SK-N-SH (cell line): Measurements from ENCODE around the gene MRPS6. TPM values are rescaled to one million over a fixed set of nuclear protein-coding genes. Genes with fewer than 3 reads are reported as not detected.

ENCODE experiments used
- CTCF ChIA-PET: fragments of 300-600, 350-600 bp; formaldehyde crosslinking; extraction: SDS; loops from one replicate; lab custom pipeline; 2021; lab: Yijun Ruan, JAX
- POLR2A ChIA-PET: fragments of 350-600 bp; sonication (Branson Sonifier 250); formaldehyde crosslinking; extraction: SDS; loops from one replicate; lab custom pipeline; 2020; ENCODE audit warnings: antibody characterized with exemption, inconsistent platforms; lab: Yijun Ruan, JAX
- DNase-seq: peaks from one replicate; pipeline ENCODE4 v3.0.0; 2012
- H2AFZ ChIP-seq: fragments of 200-600 bp; sonication (generic); 2 replicates; pipeline ENCODE4 v1.8.1; 2016; ENCODE audit warnings: antibody characterized with exemption, mild to moderate bottlenecking, low read depth
- H3F3A ChIP-seq: fragments of 200-600 bp; sonication (generic); replicated peaks from 2 replicates; pipeline ENCODE3; 2016; ENCODE audit warnings: antibody characterized with exemption, mild to moderate bottlenecking; ENCODE audit not compliant: insufficient read depth
- H3K27ac ChIP-seq, 2 experiments: fragments of 200-500 bp in 1 of 2; fragments of 200-600 bp in 1 of 2; sonication (Bioruptor generic) in 1 of 2; sonication (generic), shearing (Covaris generic) in 1 of 2; 2 replicates each; pipeline versions ENCODE4 v1.5.1 to v1.6.1; 2014 to 2016; ENCODE audit warnings: low read depth in 2 of 2, inconsistent platforms in 1 of 2, low read length in 1 of 2, mild to moderate bottlenecking in 1 of 2, mixed read lengths in 1 of 2
- H3K27me3 ChIP-seq: fragments of 200-600 bp; sonication (generic), shearing (Covaris generic); 2 replicates; pipeline ENCODE4 v1.6.1; 2016; ENCODE audit warnings: mixed run types; ENCODE audit not compliant: insufficient read depth
- H3K36me3 ChIP-seq, 2 experiments: fragments of 200-500 bp in 1 of 2; fragments of 200-600 bp in 1 of 2; sonication (Bioruptor generic) in 1 of 2; sonication (generic) in 1 of 2; replicated peaks in 1 of 2; 2 replicates each; pipeline versions ENCODE3 to v1.5.1; 2014 to 2016; ENCODE audit warnings: low read length in 1 of 2, mild to moderate bottlenecking in 1 of 2; ENCODE audit not compliant: insufficient read depth in 2 of 2, control insufficient read depth in 1 of 2
- H3K4me1 ChIP-seq, 2 experiments: fragments of 200-500 bp in 1 of 2; fragments of 200-600 bp in 1 of 2; sonication (Bioruptor generic) in 1 of 2; sonication (generic), shearing (Covaris generic) in 1 of 2; 2 replicates each; pipeline versions ENCODE4 v1.5.1 to v1.6.1; 2014 to 2016; ENCODE audit warnings: low read depth in 1 of 2, low read length in 1 of 2, mixed run types in 1 of 2; ENCODE audit not compliant: insufficient read depth in 2 of 2, control insufficient read depth in 1 of 2
- H3K4me2 ChIP-seq: fragments of 200-600 bp; sonication (generic), shearing (Covaris generic); 2 replicates; pipeline ENCODE4 v1.6.1; 2017; ENCODE audit warnings: mixed run types
- H3K4me3 ChIP-seq, 2 experiments: fragments of 200-500 bp in 1 of 2; fragments of 200-600 bp in 1 of 2; sonication (Bioruptor generic) in 1 of 2; sonication (generic), shearing (Covaris generic) in 1 of 2; 2 replicates each; pipeline versions ENCODE4 v1.5.1 to v1.8.1; 2014 to 2016; ENCODE audit warnings: low read depth in 2 of 2, inconsistent platforms in 1 of 2, low read length in 1 of 2, mild to moderate bottlenecking in 1 of 2, mixed read lengths in 1 of 2, moderate library complexity in 1 of 2
- H3K79me2 ChIP-seq: fragments of 200-600 bp; sonication (generic); 2 replicates; pipeline ENCODE4 v1.8.1; 2017; ENCODE audit warnings: mild to moderate bottlenecking; ENCODE audit not compliant: insufficient read depth
- H3K9ac ChIP-seq: fragments of 200-600 bp; sonication (generic); 2 replicates; pipeline ENCODE4 v1.6.1; 2017; ENCODE audit warnings: mixed run types
- H3K9me2 ChIP-seq: fragments of 200-600 bp; sonication (generic); 2 replicates; pipeline ENCODE4 v1.6.1; 2017; ENCODE audit warnings: mixed run types
- H3K9me3 ChIP-seq: fragments of 200-600 bp; sonication (generic); 2 replicates; pipeline ENCODE4 v1.6.1; 2017; ENCODE audit warnings: mixed run types, mild to moderate bottlenecking, moderate library complexity
- H4K20me1 ChIP-seq: fragments of 200-600 bp; sonication (generic); 2 replicates; pipeline ENCODE4 v1.6.1; 2017; ENCODE audit warnings: mild to moderate bottlenecking, mixed run types; ENCODE audit not compliant: insufficient read depth
- CHD2 ChIP-seq: fragments of 150-350 bp; IDR thresholded peaks from 2 replicates; pipeline ENCODE4 v1.6.1; 2018; ENCODE audit warnings: low read length; ENCODE audit not compliant: partially characterized antibody
- ELF1 ChIP-seq: IDR thresholded peaks from 2 replicates; pipeline ENCODE4 v1.4.0; 2012
- EP300 ChIP-seq, 2 experiments: IDR thresholded peaks; 2 replicates each; pipeline versions ENCODE4 v1.4.0 to v1.6.1; 2012; ENCODE audit warnings: borderline replicate concordance in 1 of 2, low read depth in 1 of 2, low read length in 1 of 2
- FOXM1 ChIP-seq: IDR thresholded peaks from 2 replicates; pipeline ENCODE4 v1.4.0; 2012; ENCODE audit warnings: low read depth, mild to moderate bottlenecking
- GABPA ChIP-seq: IDR thresholded peaks from 2 replicates; pipeline ENCODE4 v1.4.0; 2012; ENCODE audit warnings: low read depth, mild to moderate bottlenecking
- GATA2 ChIP-seq: sonication (generic); formaldehyde crosslinking; IDR thresholded peaks from 2 replicates; pipeline ENCODE4 v1.5.0; 2020; ENCODE audit warnings: mild to moderate bottlenecking, missing genetic modification reagents
- MAX ChIP-seq: IDR thresholded peaks from 2 replicates; pipeline ENCODE4 v1.4.0; 2012; ENCODE audit warnings: low read depth
- MEF2A ChIP-seq: IDR thresholded peaks from 2 replicates; pipeline ENCODE4 v1.4.0; 2012; ENCODE audit warnings: low read depth, borderline replicate concordance
- NFIC ChIP-seq: IDR thresholded peaks from 2 replicates; pipeline ENCODE4 v1.4.0; 2012; ENCODE audit warnings: borderline replicate concordance
- NRF1 ChIP-seq: IDR thresholded peaks from 2 replicates; pipeline ENCODE4 v1.6.1; 2012; ENCODE audit warnings: low read depth, mild to moderate bottlenecking, low read length
- PBX3 ChIP-seq: IDR thresholded peaks from 2 replicates; pipeline ENCODE4; 2012
- POLR2AphosphoS5 ChIP-seq: IDR thresholded peaks from 2 replicates; pipeline ENCODE4 v1.6.1; 2012; ENCODE audit warnings: low read depth, low read length
- RAD21 ChIP-seq: IDR thresholded peaks from 2 replicates; pipeline ENCODE4 v1.6.1; 2012; ENCODE audit warnings: mild to moderate bottlenecking, low read length
- RXRA ChIP-seq: IDR thresholded peaks from 2 replicates; pipeline ENCODE4 v1.4.0; 2012; ENCODE audit warnings: low read depth, mild to moderate bottlenecking, borderline replicate concordance
- SIN3A ChIP-seq: IDR thresholded peaks from 2 replicates; pipeline ENCODE4 v1.6.1; 2012; ENCODE audit warnings: low read depth, mild to moderate bottlenecking, low read length, moderate library complexity, borderline replicate concordance
- SMC3 ChIP-seq: IDR thresholded peaks from 2 replicates; pipeline ENCODE4 v1.6.1; 2012; ENCODE audit warnings: low read depth, low read length, improper control_type of control experiment
- TAF1 ChIP-seq: IDR thresholded peaks from 2 replicates; pipeline ENCODE4 v1.6.1; 2012; ENCODE audit warnings: low read depth, mild to moderate bottlenecking, low read length, moderate library complexity, borderline replicate concordance
- TCF12 ChIP-seq: IDR thresholded peaks from 2 replicates; pipeline ENCODE4 v1.4.0; 2012
- USF2 ChIP-seq: fragments of 150-350 bp; IDR thresholded peaks from 2 replicates; pipeline ENCODE4 v1.6.1; 2017; ENCODE audit warnings: antibody characterized with exemption, low read length, low read depth, borderline replicate concordance
- YY1 ChIP-seq: IDR thresholded peaks from 2 replicates; pipeline ENCODE4 v1.4.0; 2012; ENCODE audit warnings: low read depth, mild to moderate bottlenecking
- WGBS: methylation state at CpG from one replicate; pipeline ENCODE4 v1.1.6; 2017; ENCODE audit warnings: low lambda C conversion rate; 5-methylcytosine and 5-hydroxymethylcytosine counted together
- polyA plus RNA-seq, 3 experiments: library from polyadenylated mRNA; depleted of rRNA; stranded (reverse); fragments of >200 nt; gene quantifications; 2 replicates each; pipeline ENCODE4 v1.2.3, GENCODE V29; 2012
- TF ChIP-seq, protein P1 (sequence below): fragments of 200-600 bp; sonication (generic); IDR thresholded peaks from 2 replicates; pipeline ENCODE4 v1.6.1; 2017; ENCODE audit warnings: antibody characterized with exemption, mild to moderate bottlenecking, moderate library complexity

The MRPS6 gene
- polyA plus RNA-seq, 1 of the 3 experiments (the other 2 are of a cell fraction), result 69.2 TPM

DNA sequence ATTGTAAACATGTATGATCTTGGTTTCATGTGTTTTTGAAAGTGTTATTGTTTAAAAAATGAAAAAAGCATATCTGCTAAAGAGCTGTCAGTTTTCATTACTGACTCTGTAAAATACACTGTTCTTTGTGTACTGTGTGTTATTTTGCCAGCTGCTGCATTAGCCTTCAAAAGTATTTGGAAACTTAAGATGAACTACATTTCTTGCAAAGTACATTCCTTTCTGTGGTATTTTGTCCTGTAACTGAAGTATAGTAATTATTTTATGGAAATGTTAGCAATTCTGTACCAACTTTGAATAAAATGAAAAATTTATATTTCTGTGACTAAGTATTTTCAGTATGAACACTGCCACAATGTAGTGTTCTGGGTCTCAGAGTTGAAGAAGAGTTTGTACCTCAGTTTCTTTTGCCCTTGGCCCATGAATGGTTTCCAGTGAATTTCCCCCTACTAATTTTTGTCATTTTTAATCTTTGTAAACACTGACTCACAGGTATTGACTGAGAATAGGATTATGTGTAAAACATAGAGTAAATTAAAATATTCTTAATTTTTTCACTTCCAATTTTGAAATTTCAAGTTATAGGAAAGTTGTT is 32.7 kb downstream of the MRPS6 start:
- peaks cover 3 to 27% of the 10 kb centered on the region in 2 experiments for H3K36me3 ChIP-seq
- H3K27me3 ChIP-seq, result no peaks in the 10 kb centered on the region
- ChIA-PET CTCF (interaction anchor here (0.8 to 1.5 kb wide), 2 partner anchors 18 to 31 kb away, joined by 3 to 4 read pairs; no protein-coding TSS in a partner anchor), POLR2A (no interaction called here)
- H3F3A ChIP-seq, result peaks cover 10% of the 10 kb centered on the region
- H3K27ac ChIP-seq, result peak overlapping the region; percentile 39 to 43; a peak in 2 of 4 replicates
- TF ChIP-seq CHD2 (no peak), PBX3 (peak; percentile 36; the same call in 1 of the 2 replicates), USF2 (no peak), SMC3 (no peak), TCF12 (peak; percentile 23; the same call in 1 of the 2 replicates)
- H2AFZ ChIP-seq, result no peak overlapping the region
- H3K4me2 ChIP-seq, result no peak overlapping the region
- DNase-seq, result no peak
- no peaks in the 10 kb centered on the region for H3K9me3 ChIP-seq
- peaks cover 29% of the 10 kb centered on the region for H4K20me1 ChIP-seq
- no peaks in the 10 kb centered on the region for H3K9me2 ChIP-seq
- no peak overlapping the region for H3K9ac ChIP-seq
- H3K4me1 ChIP-seq, result peaks cover 0 to 3% of the 10 kb centered on the region in 2 experiments; a peak in 1 of 4 replicates
- H3K4me3 ChIP-seq, result no peak overlapping the region
- peaks cover 73% of the 10 kb centered on the region for H3K79me2 ChIP-seq

DNA sequence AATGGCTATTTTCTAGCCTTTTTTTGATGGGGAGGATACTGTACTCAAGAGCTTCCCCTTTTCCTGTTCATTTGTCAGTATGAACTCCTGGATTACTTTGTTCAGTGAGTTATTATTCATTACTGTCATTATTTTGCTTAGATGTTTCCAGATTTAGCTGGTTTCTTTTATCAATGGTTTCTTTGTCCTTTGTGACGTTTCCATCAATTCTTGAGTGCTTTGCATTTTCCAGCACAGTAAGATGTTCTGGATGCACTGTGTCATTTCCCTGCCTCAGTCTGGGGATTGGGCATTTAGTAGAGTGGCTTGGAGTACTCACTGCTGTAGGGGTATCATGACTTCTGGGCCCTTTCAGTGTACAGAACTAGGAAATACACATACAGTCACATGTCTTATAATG is 34.2 kb downstream of the MRPS6 start:
- Histone ChIP-seq H3K27ac (no peak overlapping the region), H3K4me2 (no peak overlapping the region), H3K9me3 (no peaks in the 10 kb centered on the region), H2AFZ (no peak overlapping the region), H3K4me3 (no peak overlapping the region), H3F3A (peaks cover 10% of the 10 kb centered on the region), H3K27me3 (no peaks in the 10 kb centered on the region), H3K9ac (no peak overlapping the region), H3K36me3 (peaks cover 3 to 23% of the 10 kb centered on the region in 2 experiments), H3K9me2 (no peaks in the 10 kb centered on the region), H4K20me1 (peaks cover 15% of the 10 kb centered on the region), H3K4me1 (peaks cover 0 to 3% of the 10 kb centered on the region in 2 experiments; a peak in 1 of 4 replicates), H3K79me2 (peaks cover 73% of the 10 kb centered on the region)
- WGBS, result 80% methylated on average over 1 of the region's 1 CpG
- POLR2A ChIA-PET, result no interaction called here
- no peak for DNase-seq
- CTCF ChIA-PET, result interaction anchor here (1.0 to 1.5 kb wide), 3 partner anchors 21 to 240 kb away, joined by 3 read pairs; no protein-coding TSS in a partner anchor
- TF ChIP-seq FOXM1 (no peak), SIN3A (no peak), GATA2 (CRISPR knock-in tag) (no peak), TAF1 (no peak), RAD21 (no peak), POLR2AphosphoS5 (no peak), NRF1 (no peak), YY1 (no peak), RXRA (no peak), EP300 (IDR thresholded peaks at IDR 0.05; ENCODE audit: borderline replicate concordance in 1 of 2, low read depth in 1 of 2, low read length in 1 of 2) (no peak), MAX (no peak), MEF2A (no peak), PBX3 (no peak), NFIC (no peak), TCF12 (no peak), GABPA (no peak), ELF1 (no peak)
- TF ChIP-seq, protein P1, sequence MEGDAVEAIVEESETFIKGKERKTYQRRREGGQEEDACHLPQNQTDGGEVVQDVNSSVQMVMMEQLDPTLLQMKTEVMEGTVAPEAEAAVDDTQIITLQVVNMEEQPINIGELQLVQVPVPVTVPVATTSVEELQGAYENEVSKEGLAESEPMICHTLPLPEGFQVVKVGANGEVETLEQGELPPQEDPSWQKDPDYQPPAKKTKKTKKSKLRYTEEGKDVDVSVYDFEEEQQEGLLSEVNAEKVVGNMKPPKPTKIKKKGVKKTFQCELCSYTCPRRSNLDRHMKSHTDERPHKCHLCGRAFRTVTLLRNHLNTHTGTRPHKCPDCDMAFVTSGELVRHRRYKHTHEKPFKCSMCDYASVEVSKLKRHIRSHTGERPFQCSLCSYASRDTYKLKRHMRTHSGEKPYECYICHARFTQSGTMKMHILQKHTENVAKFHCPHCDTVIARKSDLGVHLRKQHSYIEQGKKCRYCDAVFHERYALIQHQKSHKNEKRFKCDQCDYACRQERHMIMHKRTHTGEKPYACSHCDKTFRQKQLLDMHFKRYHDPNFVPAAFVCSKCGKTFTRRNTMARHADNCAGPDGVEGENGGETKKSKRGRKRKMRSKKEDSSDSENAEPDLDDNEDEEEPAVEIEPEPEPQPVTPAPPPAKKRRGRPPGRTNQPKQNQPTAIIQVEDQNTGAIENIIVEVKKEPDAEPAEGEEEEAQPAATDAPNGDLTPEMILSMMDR, result no peak
